ENCODE measurements around the gene PLAGL1.

DNA sequence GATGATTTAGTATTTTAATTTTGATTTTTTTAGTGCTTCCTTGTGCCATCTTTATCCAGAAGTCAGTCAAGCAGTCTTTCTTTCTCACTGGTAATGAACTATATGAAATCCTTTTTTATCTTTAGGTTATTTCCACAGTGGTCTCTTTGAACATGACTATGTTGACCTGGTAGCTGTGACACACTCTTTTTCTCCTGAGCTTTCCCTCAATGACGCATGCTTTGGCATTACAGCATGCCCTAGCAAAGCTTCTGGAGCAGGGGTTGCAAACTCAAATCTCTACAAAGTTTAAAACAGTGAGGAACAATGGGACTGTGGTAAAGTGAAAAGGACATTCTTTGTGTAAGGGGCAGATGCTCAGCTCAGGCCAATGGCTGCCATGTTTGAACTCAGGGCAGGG, 4.5 kb upstream of the PLAGL1 start:
- no peak for TF ChIP-seq SP1 (IDR thresholded peaks at IDR 0.05)
- TF ChIP-seq, protein P1, sequence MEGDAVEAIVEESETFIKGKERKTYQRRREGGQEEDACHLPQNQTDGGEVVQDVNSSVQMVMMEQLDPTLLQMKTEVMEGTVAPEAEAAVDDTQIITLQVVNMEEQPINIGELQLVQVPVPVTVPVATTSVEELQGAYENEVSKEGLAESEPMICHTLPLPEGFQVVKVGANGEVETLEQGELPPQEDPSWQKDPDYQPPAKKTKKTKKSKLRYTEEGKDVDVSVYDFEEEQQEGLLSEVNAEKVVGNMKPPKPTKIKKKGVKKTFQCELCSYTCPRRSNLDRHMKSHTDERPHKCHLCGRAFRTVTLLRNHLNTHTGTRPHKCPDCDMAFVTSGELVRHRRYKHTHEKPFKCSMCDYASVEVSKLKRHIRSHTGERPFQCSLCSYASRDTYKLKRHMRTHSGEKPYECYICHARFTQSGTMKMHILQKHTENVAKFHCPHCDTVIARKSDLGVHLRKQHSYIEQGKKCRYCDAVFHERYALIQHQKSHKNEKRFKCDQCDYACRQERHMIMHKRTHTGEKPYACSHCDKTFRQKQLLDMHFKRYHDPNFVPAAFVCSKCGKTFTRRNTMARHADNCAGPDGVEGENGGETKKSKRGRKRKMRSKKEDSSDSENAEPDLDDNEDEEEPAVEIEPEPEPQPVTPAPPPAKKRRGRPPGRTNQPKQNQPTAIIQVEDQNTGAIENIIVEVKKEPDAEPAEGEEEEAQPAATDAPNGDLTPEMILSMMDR (IDR thresholded peaks at IDR 0.05; ENCODE audit: low read depth, low read length, missing input control), result no peak
- TF ChIP-seq GABPA (IDR thresholded peaks at IDR 0.05 in 1 of 2, conservative IDR thresholded peaks at IDR 0.05 in 1 of 2), result no peak
- no peak for TF ChIP-seq YY1 (IDR thresholded peaks at IDR 0.05)
- TF ChIP-seq, protein P2, sequence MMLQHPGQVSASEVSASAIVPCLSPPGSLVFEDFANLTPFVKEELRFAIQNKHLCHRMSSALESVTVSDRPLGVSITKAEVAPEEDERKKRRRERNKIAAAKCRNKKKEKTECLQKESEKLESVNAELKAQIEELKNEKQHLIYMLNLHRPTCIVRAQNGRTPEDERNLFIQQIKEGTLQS (IDR thresholded peaks at IDR 0.05), result no peak
- TF ChIP-seq, protein P3, sequence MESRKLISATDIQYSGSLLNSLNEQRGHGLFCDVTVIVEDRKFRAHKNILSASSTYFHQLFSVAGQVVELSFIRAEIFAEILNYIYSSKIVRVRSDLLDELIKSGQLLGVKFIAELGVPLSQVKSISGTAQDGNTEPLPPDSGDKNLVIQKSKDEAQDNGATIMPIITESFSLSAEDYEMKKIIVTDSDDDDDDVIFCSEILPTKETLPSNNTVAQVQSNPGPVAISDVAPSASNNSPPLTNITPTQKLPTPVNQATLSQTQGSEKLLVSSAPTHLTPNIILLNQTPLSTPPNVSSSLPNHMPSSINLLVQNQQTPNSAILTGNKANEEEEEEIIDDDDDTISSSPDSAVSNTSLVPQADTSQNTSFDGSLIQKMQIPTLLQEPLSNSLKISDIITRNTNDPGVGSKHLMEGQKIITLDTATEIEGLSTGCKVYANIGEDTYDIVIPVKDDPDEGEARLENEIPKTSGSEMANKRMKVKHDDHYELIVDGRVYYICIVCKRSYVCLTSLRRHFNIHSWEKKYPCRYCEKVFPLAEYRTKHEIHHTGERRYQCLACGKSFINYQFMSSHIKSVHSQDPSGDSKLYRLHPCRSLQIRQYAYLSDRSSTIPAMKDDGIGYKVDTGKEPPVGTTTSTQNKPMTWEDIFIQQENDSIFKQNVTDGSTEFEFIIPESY (IDR thresholded peaks at IDR 0.05), result no peak
